Measurements from ENCODE around the gene MGA. TPM values are rescaled to one million over a fixed set of nuclear protein-coding genes. Genes with fewer than 3 reads are reported as not detected.

The MGA gene
- total and polyA plus RNA-seq, 2 of the 8 experiments (the other 6 are each of a cell fraction or from before 2014, with no cell fraction given): 7.6 to 53.2 TPM

DNA sequence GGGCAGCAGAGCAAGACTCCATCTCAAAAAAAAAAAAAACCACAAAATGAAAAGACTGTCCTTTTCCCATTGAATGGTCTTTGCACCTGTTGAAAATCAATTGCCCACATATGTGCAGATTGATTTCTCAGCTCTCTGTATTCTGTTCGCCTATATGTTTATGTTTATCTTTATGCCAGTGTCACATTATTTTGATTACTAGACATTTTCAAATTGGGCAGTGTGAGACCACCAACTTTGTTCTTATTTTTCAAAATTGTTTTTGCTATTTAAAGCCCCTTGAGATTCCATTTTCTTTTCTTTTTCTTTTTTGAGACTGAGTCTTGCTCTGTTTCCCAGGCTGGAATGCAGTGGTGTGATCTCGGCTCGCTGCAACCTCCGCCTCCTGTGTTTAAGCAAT is 18.5 kb downstream of the MGA start:
- H2BK5ac ChIP-seq (ENCODE audit: low read depth, low read length): no peak overlapping the region
- no peak overlapping the region for H2BK12ac ChIP-seq (ENCODE audit: low read depth, low read length)
- H2AFZ ChIP-seq (ENCODE audit: low read length): no peak overlapping the region
- H3K4ac ChIP-seq (replicated peaks; ENCODE audit: insufficient read length, low read depth, low read length): no peak overlapping the region
- H2BK20ac ChIP-seq (ENCODE audit: low read length): no peak overlapping the region
- no peak overlapping the region for H4K5ac ChIP-seq (ENCODE audit: insufficient read length, low read depth, low read length)
- POLR2A ChIA-PET (ENCODE audit: partially characterized antibody): no interaction called here
- DNase-seq (ENCODE audit: low read depth in 1 of 2, low spot score in 2 of 2) (no peak), FAIRE-seq (no peak)
- H2BK15ac ChIP-seq (ENCODE audit: low read length): no peak overlapping the region
- H2BK120ac ChIP-seq (replicated peaks; ENCODE audit: low read depth, low read length): no peak overlapping the region
- CTCF ChIA-PET (ENCODE audit: partially characterized antibody): no interaction called here
- no peaks in the 10 kb centered on the region for H3K9me3 ChIP-seq (ENCODE audit: insufficient read depth in 2 of 2, low read depth in 1 of 2, low read length in 1 of 2)
- H2AK5ac ChIP-seq (ENCODE audit: low read depth, low read length): no peak overlapping the region
- H3K18ac ChIP-seq (ENCODE audit: extremely low read depth, low read length): no peak overlapping the region
- H3K79me1 ChIP-seq (ENCODE audit: low read depth, low read length): no peaks in the 10 kb centered on the region
- no peak overlapping the region for H3K23ac ChIP-seq (ENCODE audit: insufficient read length)
- H3K27ac ChIP-seq (ENCODE audit: low read depth, low read length): no peak overlapping the region
- no peak overlapping the region for H3K9ac ChIP-seq (replicated peaks in 1 of 4; ENCODE audit: extremely low read depth in 1 of 4, low read depth in 3 of 4, low read length in 3 of 4)
- H3K4me2 ChIP-seq (ENCODE audit: insufficient read depth in 1 of 2, low read depth in 2 of 2, low read length in 2 of 2): no peak overlapping the region
- H4K91ac ChIP-seq (replicated peaks; ENCODE audit: insufficient read length, low read length): no peak overlapping the region
- H4K8ac ChIP-seq (ENCODE audit: extremely low read depth, insufficient read depth, low read length): no peak overlapping the region
- H3K23me2 ChIP-seq (ENCODE audit: low read depth, low read length): no peaks in the 10 kb centered on the region
- H3K27me3 ChIP-seq (replicated peaks in 1 of 4; ENCODE audit: control insufficient read depth in 3 of 4, extremely low read depth in 1 of 4, insufficient read depth in 3 of 4, low read length in 3 of 4): no peaks in the 10 kb centered on the region
- no peak overlapping the region for H3K56ac ChIP-seq (replicated peaks; ENCODE audit: insufficient read length, low read depth, low read length)
- WGBS, 2 experiments (ENCODE audit: extremely low coverage in 1 of 2, insufficient coverage in 1 of 2, insufficient read length in 1 of 2, insufficient replicate concordance in 2 of 2, low coverage in 1 of 2, low lambda C conversion rate in 2 of 2, missing lambda C conversion rate in 1 of 2): 82% methylated on average over 4 of the region's 4 CpGs; no CpG with 5 or more reads in 1 of the 2 experiments
- H3K14ac ChIP-seq (ENCODE audit: insufficient read length): no peak overlapping the region
- H3K4me1 ChIP-seq (replicated peaks in 1 of 4; ENCODE audit: control insufficient read depth in 3 of 4, insufficient read depth in 4 of 4, low read length in 3 of 4): no peaks in the 10 kb centered on the region
- peaks cover 2 to 4% of the 10 kb centered on the region in 2 experiments for H4K20me1 ChIP-seq (replicated peaks in 1 of 2; ENCODE audit: control insufficient read depth in 1 of 2, insufficient read depth in 2 of 2, low read length in 2 of 2)
- H3K79me2 ChIP-seq (ENCODE audit: control insufficient read depth in 1 of 2, insufficient read depth in 2 of 2, low read length in 2 of 2): peaks cover 4 to 94% of the 10 kb centered on the region in 2 experiments; a peak in 3 of 4 replicates
- H3K36me3 ChIP-seq (ENCODE audit: control insufficient read depth in 2 of 4, insufficient read depth in 4 of 4, low read length in 3 of 4): no peaks in the 10 kb centered on the region
- H3K4me3 ChIP-seq (ENCODE audit: extremely low read depth in 1 of 4, insufficient read depth in 2 of 4, low read depth in 3 of 4, low read length in 4 of 4): no peak overlapping the region
- TF ChIP-seq HDAC6 (IDR thresholded peaks at IDR 0.05; ENCODE audit: low read depth, low read length) (no peak), BRCA1 (IDR thresholded peaks at IDR 0.05; ENCODE audit: low read depth, low read length) (no peak), CBX8 (IDR thresholded peaks at IDR 0.05; ENCODE audit: borderline replicate concordance, low read depth, low read length) (no peak), RNF2 (IDR thresholded peaks at IDR 0.05; ENCODE audit: borderline replicate concordance, low read depth, low read length, missing control alignments, poor library complexity, severe bottlenecking) (no peak), TCF12 (IDR thresholded peaks at IDR 0.05; ENCODE audit: low read depth, low read length) (no peak), ZNF274 (IDR thresholded peaks at IDR 0.05; ENCODE audit: borderline replicate concordance, extremely low read depth, low read length) (no peak), RFX5 (IDR thresholded peaks at IDR 0.05; ENCODE audit: borderline replicate concordance, low read depth, low read length) (no peak), TAF1 (IDR thresholded peaks at IDR 0.05; ENCODE audit: low read depth, low read length) (no peak), TAF7 (optimal IDR thresholded peaks at IDR 0.05; ENCODE audit: borderline replicate concordance, low read depth, low read length) (no peak), MAFK (IDR thresholded peaks at IDR 0.05; ENCODE audit: low read depth, low read length) (no peak), CBX5 (IDR thresholded peaks at IDR 0.05; ENCODE audit: low read depth, low read length) (no peak), CREB1 (IDR thresholded peaks at IDR 0.05) (no peak)
- TF ChIP-seq, protein P1, sequence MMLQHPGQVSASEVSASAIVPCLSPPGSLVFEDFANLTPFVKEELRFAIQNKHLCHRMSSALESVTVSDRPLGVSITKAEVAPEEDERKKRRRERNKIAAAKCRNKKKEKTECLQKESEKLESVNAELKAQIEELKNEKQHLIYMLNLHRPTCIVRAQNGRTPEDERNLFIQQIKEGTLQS (IDR thresholded peaks at IDR 0.05; ENCODE audit: insufficient read depth, low read depth, low read length): no peak
- TF ChIP-seq, protein P2, sequence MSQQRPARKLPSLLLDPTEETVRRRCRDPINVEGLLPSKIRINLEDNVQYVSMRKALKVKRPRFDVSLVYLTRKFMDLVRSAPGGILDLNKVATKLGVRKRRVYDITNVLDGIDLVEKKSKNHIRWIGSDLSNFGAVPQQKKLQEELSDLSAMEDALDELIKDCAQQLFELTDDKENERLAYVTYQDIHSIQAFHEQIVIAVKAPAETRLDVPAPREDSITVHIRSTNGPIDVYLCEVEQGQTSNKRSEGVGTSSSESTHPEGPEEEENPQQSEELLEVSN (IDR thresholded peaks at IDR 0.05): no peak

All from H1 (cell line).